Osteoblast (primary cell): Measurements from ENCODE around the gene BCL2. TPM values are rescaled to one million over a fixed set of nuclear protein-coding genes. Genes with fewer than 3 reads are reported as not detected.

Experiments used
- DNase-seq: peaks from one replicate; pipeline ENCODE4 v3.0.0; 2011; ENCODE audit warnings: low spot score, mixed read lengths; ENCODE audit not compliant: insufficient read length; ENCODE audit errors: missing footprints
- H2AFZ ChIP-seq: 2 replicates; pipeline ENCODE4 v1.6.0; 2011; ENCODE audit warnings: mild to moderate bottlenecking, low read length
- H3K27ac ChIP-seq: 2 replicates; pipeline ENCODE4 v1.5.1; 2011; ENCODE audit warnings: mild to moderate bottlenecking, low read depth, low read length, moderate library complexity
- H3K27me3 ChIP-seq: 2 replicates; pipeline ENCODE4 v1.6.0; 2012; ENCODE audit warnings: mild to moderate bottlenecking, control low read depth, inconsistent platforms, low read length, moderate library complexity; ENCODE audit not compliant: insufficient read depth
- H3K36me3 ChIP-seq: 2 replicates; pipeline ENCODE4 v1.5.1; 2011; ENCODE audit warnings: mild to moderate bottlenecking, low read length, control low read depth, moderate library complexity; ENCODE audit not compliant: insufficient read depth
- H3K4me1 ChIP-seq: 2 replicates; pipeline ENCODE4 v1.5.1; 2011; ENCODE audit warnings: mild to moderate bottlenecking, low read length, control low read depth, moderate library complexity; ENCODE audit not compliant: insufficient read depth
- H3K4me2 ChIP-seq: 2 replicates; pipeline ENCODE4 v1.6.0; 2011; ENCODE audit warnings: mild to moderate bottlenecking, low read length; ENCODE audit not compliant: insufficient read depth
- H3K4me3 ChIP-seq: fragments of 200-600 bp; sonication (generic); 3 replicates; pipeline ENCODE4 v1.5.1; 2012; ENCODE audit warnings: mild to moderate bottlenecking, low read length, inconsistent platforms; ENCODE audit not compliant: insufficient read depth
- H3K79me2 ChIP-seq: 2 replicates; pipeline ENCODE4 v1.6.0; 2012; ENCODE audit warnings: mild to moderate bottlenecking, low read length, control low read depth, inconsistent platforms; ENCODE audit not compliant: insufficient read depth
- H3K9me3 ChIP-seq: 2 replicates; pipeline ENCODE4 v1.5.1; 2011; ENCODE audit warnings: low read depth, low read length, control low read depth
- H4K20me1 ChIP-seq: 2 replicates; pipeline ENCODE4 v1.6.0; 2012; ENCODE audit warnings: mild to moderate bottlenecking, low read length, control low read depth; ENCODE audit not compliant: insufficient read depth
- CTCF ChIP-seq: IDR thresholded peaks from 2 replicates; pipeline ENCODE4 v1.5.1; 2011; ENCODE audit warnings: mild to moderate bottlenecking, low read depth, low read length, moderate library complexity; ENCODE audit errors: extremely low read depth
- total RNA-seq: library from RNA; depleted of rRNA; stranded (reverse); fragments of >200 nt; gene quantifications from 2 replicates; pipeline ENCODE4 v1.2.3, GENCODE V29; 2012

BCL2 gene
- total RNA-seq, 1 donor: 11.9 TPM

DNA sequence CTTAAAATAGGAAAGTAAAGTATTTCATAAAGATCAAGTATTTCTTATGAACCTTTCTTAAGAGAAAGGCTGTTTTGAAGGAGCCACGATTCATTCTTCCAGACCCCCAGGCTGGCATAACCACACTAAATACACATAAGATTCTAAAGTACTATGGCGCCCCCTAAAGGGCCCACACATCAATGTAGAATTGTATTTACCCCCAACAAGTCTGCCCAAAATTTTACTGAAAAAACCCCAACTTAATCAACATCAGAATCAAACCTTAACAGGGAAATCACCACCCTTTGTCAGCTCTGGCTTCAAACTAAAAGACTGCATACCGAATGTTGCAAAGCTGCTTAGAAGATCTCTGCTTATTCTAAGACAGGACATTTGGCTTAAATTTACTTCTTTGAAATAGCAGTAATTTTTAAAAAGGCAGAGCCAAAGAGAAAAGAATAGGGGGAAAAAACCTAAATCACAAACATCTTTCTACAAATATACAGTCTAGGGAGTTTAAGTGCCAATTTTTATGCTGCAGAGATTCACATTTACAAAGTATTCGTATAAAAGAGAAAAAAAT lies 20.4 kb upstream of the BCL2 start:
- Histone ChIP-seq H4K20me1 (no peaks in the 10 kb centered on the region), H3K36me3 (peaks cover 64% of the 10 kb centered on the region), H2AFZ (no peak overlapping the region), H3K79me2 (peaks cover 5% of the 10 kb centered on the region), H3K4me1 (peaks cover 10% of the 10 kb centered on the region), H3K27ac (no peak overlapping the region), H3K9me3 (no peaks in the 10 kb centered on the region), H3K27me3 (no peaks in the 10 kb centered on the region), H3K4me3 (no peak overlapping the region), H3K4me2 (no peak overlapping the region)
- TF ChIP-seq CTCF: peak; percentile 65
- no peak for DNase-seq

DNA sequence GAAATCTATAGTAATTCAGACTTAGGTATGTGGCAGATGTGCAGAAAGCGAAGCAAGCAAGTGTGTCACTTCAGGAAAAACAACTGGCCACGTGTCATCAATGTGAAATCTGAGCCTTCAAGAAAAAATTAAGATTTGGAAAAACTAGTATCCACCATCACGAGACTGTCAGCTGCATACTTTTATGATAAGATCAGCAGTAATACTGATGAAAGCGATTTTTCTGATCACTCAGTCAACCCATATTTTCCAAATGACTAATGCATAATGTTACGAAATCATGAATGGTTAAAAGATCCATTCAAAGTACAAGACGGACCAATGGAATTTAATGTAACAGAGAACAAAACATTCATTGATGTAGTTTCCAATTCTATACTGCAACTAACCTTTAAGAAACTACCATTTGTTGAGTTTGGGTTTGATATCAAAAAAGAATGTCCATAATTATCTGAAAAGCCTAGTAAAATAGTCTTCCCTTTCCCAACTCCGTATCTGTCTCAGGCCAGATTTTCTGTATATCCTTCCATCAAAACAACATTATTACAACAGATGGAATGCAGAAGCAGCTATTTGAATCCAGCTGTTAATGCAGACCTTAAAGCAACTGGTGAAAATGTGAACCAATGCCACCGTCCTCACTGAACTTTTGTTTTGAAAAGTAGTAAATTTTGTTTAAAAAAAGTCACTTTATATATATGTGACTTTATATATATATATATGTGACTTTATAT lies 17.0 kb upstream of the BCL2 start:
- Histone ChIP-seq H3K27me3 (no peaks in the 10 kb centered on the region), H3K4me3 (peak overlapping the region; percentile 37), H3K9me3 (no peaks in the 10 kb centered on the region), H3K79me2 (peaks cover 3% of the 10 kb centered on the region), H3K36me3 (peaks cover 59% of the 10 kb centered on the region), H2AFZ (peak overlapping the region; percentile 67), H3K4me1 (peaks cover 10% of the 10 kb centered on the region), H3K27ac (peak overlapping the region; percentile 82), H3K4me2 (peak overlapping the region; percentile 76), H4K20me1 (no peaks in the 10 kb centered on the region)
- DNase-seq: peak; percentile 80
- TF ChIP-seq CTCF: no peak

GRCh38 chr18:63331105-63331504 lies 11.5 kb upstream of the BCL2 start:
- Histone ChIP-seq H3K79me2 (no peaks in the 10 kb centered on the region), H4K20me1 (no peaks in the 10 kb centered on the region), H3K4me3 (no peak overlapping the region), H3K9me3 (no peaks in the 10 kb centered on the region), H3K36me3 (peaks cover 37% of the 10 kb centered on the region), H3K4me1 (peaks cover 5% of the 10 kb centered on the region), H3K27me3 (no peaks in the 10 kb centered on the region), H3K27ac (no peak overlapping the region), H3K4me2 (no peak overlapping the region), H2AFZ (no peak overlapping the region)
- TF ChIP-seq CTCF: no peak
- no peak for DNase-seq

DNA sequence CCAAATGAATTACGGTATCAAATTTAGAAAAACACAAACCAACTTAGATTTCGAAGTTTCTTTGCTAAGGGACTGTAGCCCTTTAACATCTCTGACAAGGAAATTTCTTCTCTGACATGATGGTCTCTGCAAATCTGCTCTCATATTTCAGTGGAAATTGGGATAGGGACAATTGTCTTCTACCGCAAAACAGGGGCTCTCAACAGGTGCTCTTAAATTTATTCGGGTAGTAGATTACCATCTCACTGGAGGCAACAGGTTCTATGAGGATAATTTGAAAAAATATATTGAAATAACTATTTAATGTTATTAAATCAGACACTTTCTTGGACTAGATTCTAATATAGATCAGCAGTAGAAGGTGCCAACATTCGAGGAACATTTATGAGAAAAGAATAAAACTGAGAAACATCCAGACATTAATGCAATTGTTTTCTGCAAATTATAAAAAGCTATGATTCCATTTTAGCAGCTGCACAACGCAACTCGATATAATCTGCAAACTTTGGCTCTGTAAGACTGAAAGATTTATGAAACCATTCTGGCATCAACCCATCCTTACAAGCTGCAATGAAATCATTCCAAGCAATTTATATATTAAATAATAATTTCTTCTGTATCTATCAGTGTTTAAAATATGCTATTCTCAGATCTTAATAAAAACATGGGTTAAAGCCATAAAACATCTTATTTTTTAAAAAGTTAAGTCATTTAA lies 10.0 kb upstream of the BCL2 start:
- DNase-seq: no peak
- H3K79me2 ChIP-seq: no peaks in the 10 kb centered on the region
- H3K27me3 ChIP-seq: no peaks in the 10 kb centered on the region
- no peaks in the 10 kb centered on the region for H3K9me3 ChIP-seq
- TF ChIP-seq CTCF: no peak
- no peak overlapping the region for H3K4me2 ChIP-seq
- H3K4me3 ChIP-seq: no peak overlapping the region
- H3K27ac ChIP-seq: no peak overlapping the region
- no peak overlapping the region for H2AFZ ChIP-seq
- H3K4me1 ChIP-seq: no peaks in the 10 kb centered on the region
- H4K20me1 ChIP-seq: no peaks in the 10 kb centered on the region
- peaks cover 24% of the 10 kb centered on the region for H3K36me3 ChIP-seq
